ENCODE results near the gene PTPRN2. TPM values are rescaled to one million over a fixed set of nuclear protein-coding genes. Genes with fewer than 3 reads are reported as not detected.
"Not testable (repeated sequence)": the region's sequence is repeated elsewhere in the genome, so short reads cannot be mapped to it uniquely, and the experiment has no call there.

PTPRN2 gene
- polyA plus RNA-seq, 6 donors from 2014 or later = 1.4 to 4.6 (median 3.8) TPM

DNA sequence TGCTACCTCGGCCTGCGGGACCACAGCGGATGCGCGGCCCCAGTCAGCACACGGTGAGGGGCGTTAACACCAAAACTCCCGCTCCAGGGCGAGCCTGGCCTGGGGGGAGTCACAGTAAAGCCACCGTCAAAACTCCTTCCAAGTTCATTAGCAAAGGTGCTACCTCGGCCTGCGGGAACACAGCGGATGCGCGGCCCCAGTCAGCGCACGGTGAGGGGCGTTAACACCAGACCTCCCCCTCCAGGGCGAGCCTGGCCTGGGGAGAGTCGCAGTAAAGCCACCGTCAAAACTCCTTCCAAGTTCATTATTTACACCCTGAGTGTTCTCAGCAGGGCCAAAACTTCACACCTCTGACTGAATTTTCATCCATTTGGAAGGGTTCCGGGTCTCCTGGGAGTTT lies 130.0 kb downstream of the PTPRN2 start:
- not testable (repeated sequence) for H3K27ac Mint-ChIP-seq, H3K4me3 Mint-ChIP-seq

DNA sequence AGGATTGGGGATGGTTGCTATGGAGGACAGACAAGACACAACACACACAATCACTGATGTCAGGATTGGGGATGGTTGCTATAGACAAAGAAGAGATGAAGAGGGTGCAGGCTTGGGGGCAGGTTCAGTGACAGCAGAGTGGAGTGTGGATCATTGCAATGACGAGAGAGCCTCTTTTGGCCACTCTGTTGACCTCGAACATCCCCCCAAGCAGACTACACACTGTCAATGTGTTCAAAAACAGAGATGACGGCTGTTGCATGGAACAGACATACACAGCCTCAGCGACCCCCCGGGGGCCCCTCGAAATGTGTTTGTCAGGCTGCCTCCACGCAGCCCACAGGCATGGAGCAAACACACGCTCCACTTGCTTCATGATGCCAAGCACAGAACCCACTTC lies 133.0 kb downstream of the PTPRN2 start:
- no peaks in the 10 kb centered on the region for H3K36me3 Mint-ChIP-seq
- DNase-seq (no peak), ATAC-seq (ENCODE audit: low read depth in 2 of 2) (no peak)
- H3K9me3 Mint-ChIP-seq = peaks cover 0 to 17% (median 5%) of the 10 kb centered on the region in 7 donors
- H3K27ac Mint-ChIP-seq = no peak overlapping the region
- H3K4me1 Mint-ChIP-seq = no peaks in the 10 kb centered on the region
- peaks cover 0 to 11% (median 6%) of the 10 kb centered on the region in 3 donors for H3K27me3 Mint-ChIP-seq
- no peak overlapping the region for H3K4me3 Mint-ChIP-seq

More for the DNA sequence above, 130.0 kb downstream of the PTPRN2 start:
- ATAC-seq (ENCODE audit: low read depth in 2 of 2); H3K27me3 Mint-ChIP-seq; H3K36me3 Mint-ChIP-seq; DNase-seq; H3K4me1 Mint-ChIP-seq: not testable (repeated sequence)
- H3K9me3 Mint-ChIP-seq = peaks cover 0 to 17% (median 7%) of the 10 kb centered on the region in 7 donors

DNA sequence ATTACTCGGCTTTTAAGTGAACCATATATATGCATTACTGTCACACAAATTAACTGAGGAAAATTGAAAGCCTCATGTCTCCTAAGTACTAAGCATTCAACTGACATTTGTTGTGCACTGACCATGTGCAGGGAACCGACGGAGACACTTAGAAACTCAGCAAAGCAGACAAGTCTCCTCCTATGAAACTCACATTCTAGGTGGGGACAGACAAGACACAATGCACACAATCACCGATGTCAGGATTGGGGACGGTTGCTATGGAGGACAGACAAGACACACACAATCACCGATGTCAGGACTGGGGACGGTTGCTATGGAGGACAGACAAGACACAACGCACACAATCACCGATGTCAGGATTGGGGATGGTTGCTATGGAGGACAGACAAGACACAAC lies 134.0 kb downstream of the PTPRN2 start:
- peaks cover 0 to 11% (median 6%) of the 10 kb centered on the region in 3 donors for H3K27me3 Mint-ChIP-seq
- H3K4me1 Mint-ChIP-seq = no peaks in the 10 kb centered on the region
- ATAC-seq (ENCODE audit: low read depth in 2 of 2) (no peak), DNase-seq (no peak)
- peaks cover 0 to 18% (median 7%) of the 10 kb centered on the region in 7 donors for H3K9me3 Mint-ChIP-seq
- H3K4me3 Mint-ChIP-seq = no peak overlapping the region
- H3K27ac Mint-ChIP-seq = no peak overlapping the region
- no peaks in the 10 kb centered on the region for H3K36me3 Mint-ChIP-seq

DNA sequence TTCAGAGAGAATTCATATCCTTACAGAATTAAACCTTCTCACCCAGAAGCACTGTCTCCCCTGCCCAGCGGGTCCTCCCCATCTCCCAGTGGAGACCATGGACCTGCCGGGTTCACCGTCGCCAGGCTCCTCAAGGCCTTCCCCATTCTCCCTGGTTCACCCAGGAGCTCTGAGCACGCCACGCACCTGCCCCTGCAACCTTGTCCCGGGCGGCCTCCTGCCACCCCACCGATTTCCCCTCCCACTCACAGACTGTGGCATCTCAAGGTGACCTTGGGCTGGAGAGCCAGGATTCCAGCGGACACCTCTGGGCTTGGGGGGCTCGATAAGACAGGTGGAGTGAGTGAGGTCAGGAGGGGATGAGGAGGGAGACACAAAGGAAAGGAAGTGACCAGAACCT lies 135.3 kb downstream of the PTPRN2 start:
- no peak for ATAC-seq (ENCODE audit: low read depth in 2 of 2)
- H3K4me1 Mint-ChIP-seq = no peaks in the 10 kb centered on the region
- no peak for DNase-seq
- H3K27ac Mint-ChIP-seq = no peak overlapping the region
- H3K36me3 Mint-ChIP-seq = no peaks in the 10 kb centered on the region
- no peak overlapping the region for H3K4me3 Mint-ChIP-seq
- H3K27me3 Mint-ChIP-seq = peaks cover 0 to 11% (median 6%) of the 10 kb centered on the region in 3 donors
- H3K9me3 Mint-ChIP-seq = peaks cover 0 to 18% (median 7%) of the 10 kb centered on the region in 7 donors

DNA sequence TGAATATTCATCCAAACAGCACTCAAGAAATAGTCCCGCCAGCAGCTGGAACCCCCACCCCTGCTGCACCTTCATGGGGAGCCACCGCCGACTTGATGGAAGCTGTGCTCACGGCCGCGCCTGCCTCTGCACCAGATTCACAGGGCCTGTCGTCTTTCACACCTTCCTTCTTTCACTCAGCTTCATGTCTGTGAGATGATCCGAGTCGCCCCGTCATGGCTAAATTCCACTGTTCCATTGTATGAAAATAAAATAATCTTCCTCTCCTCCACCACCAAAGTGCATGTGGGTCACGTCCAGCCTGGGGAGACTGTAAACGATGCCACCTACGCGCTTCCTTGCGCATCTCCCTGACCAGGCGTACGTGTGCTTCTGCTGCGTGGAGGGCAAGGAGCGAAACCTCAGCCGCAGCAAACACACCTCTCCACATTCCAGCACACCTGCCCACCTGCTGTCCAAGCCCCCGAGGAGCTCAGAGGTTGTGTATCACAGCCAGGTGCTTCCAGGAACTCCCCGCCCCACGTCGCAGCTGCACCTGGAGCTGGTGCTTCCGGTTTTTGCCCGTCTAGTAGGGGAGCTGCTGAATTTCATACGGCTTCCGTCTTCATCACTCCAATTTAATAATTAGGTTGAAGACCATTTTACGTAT lies 137.0 kb downstream of the PTPRN2 start:
- peaks cover 0 to 11% (median 6%) of the 10 kb centered on the region in 3 donors for H3K27me3 Mint-ChIP-seq
- no peaks in the 10 kb centered on the region for H3K4me1 Mint-ChIP-seq

DNA sequence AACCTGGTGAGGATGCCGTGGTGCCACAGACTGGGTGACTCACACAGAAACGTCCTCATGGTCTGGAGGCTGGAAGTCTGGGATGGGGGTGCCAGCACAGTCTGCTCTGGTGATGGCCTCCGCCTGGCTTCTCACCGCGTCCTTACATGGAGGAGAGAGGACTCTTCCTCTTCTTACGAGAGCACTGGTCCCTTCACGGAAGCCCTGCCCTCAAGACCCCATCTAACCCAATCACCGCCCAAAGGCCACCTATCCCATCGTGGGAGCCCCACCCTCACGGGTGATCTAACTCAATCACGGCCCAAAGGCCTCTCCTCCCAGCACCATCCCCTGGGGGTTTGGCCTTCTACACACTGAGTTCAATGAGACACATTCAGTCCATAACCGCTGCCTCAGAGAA lies 137.7 kb downstream of the PTPRN2 start:
- H3K4me1 Mint-ChIP-seq = no peaks in the 10 kb centered on the region
- H3K9me3 Mint-ChIP-seq = peaks cover 0 to 11% (median 6%) of the 10 kb centered on the region in 7 donors
- DNase-seq = no peak
- no peak for ATAC-seq (ENCODE audit: low read depth in 2 of 2)
- no peak overlapping the region for H3K4me3 Mint-ChIP-seq
- H3K27ac Mint-ChIP-seq = no peak overlapping the region
- no peaks in the 10 kb centered on the region for H3K36me3 Mint-ChIP-seq
- H3K27me3 Mint-ChIP-seq = peaks cover 0 to 11% (median 6%) of the 10 kb centered on the region in 3 donors

More for the DNA sequence above, 137.0 kb downstream of the PTPRN2 start:
- DNase-seq = no peak
- Mint-ChIP-seq H3K9me3 (peaks cover 0 to 11% (median 6%) of the 10 kb centered on the region in 7 donors), H3K27ac (no peak overlapping the region), H3K4me3 (no peak overlapping the region), H3K36me3 (no peaks in the 10 kb centered on the region)
- ATAC-seq (ENCODE audit: low read depth in 2 of 2) = no peak

DNA sequence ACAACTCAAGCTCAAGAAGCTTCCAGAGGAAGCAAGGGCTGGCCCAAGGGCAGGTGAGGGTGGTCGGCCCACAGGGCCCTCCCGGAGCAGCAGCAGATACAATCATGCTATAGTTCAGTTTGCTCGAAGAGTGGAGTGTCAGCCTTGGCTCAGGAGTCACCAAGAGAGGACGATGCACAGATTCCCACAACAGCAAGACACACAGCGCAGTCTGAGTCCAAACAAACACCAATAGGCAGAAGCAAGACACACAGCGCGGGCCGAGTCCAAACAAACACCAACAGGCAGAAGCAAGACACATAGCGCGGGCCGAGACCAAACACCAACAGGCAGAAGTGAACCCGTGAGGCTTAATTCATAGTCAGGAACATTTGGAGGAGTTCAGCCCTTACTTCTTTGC lies 138.4 kb downstream of the PTPRN2 start:
- peak overlapping the region in 1 of 8 donors; percentile 1 for H3K4me3 Mint-ChIP-seq
- ATAC-seq (ENCODE audit: low read depth in 2 of 2) (no peak), DNase-seq (no peak)
- peaks cover 0 to 7% (median under 1%) of the 10 kb centered on the region in 7 donors for H3K9me3 Mint-ChIP-seq
- no peak overlapping the region for H3K27ac Mint-ChIP-seq
- H3K27me3 Mint-ChIP-seq = peaks cover 0 to 11% (median 6%) of the 10 kb centered on the region in 3 donors
- no peaks in the 10 kb centered on the region for H3K4me1 Mint-ChIP-seq
- no peaks in the 10 kb centered on the region for H3K36me3 Mint-ChIP-seq

DNA sequence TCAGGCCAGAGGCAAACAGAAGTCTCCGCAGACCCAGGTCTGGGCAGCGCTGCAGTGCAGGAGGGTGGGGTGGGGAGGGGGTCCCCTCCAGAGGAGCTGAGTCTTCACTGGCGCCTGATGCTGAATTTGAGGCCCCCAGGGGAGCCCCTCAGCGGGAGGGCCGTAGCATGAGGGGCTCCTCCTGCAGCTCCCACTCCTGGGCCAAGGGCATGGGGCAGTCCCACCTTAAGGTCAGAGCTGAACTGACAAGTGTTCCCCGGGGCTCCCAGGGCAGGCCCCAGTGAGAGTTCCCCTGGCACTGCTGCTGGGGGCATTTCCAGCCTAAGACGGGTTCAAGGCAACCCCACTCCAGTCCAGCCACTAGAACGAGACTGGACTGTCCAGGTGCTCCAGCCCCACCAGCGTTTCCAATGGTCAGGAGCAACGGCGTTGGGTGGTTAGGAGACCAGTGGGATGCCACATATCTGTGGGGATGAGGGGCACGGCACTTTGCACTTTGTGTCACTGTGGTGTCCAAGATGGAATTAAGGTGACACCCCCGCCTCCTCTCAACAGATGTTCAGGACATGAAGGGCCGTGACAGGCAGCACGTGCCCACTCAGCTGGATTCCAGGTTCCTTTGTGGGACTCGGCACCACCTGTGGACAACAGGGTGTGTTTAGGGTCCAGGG lies 139.1 kb downstream of the PTPRN2 start:
- no peak overlapping the region for H3K27ac Mint-ChIP-seq

DNA sequence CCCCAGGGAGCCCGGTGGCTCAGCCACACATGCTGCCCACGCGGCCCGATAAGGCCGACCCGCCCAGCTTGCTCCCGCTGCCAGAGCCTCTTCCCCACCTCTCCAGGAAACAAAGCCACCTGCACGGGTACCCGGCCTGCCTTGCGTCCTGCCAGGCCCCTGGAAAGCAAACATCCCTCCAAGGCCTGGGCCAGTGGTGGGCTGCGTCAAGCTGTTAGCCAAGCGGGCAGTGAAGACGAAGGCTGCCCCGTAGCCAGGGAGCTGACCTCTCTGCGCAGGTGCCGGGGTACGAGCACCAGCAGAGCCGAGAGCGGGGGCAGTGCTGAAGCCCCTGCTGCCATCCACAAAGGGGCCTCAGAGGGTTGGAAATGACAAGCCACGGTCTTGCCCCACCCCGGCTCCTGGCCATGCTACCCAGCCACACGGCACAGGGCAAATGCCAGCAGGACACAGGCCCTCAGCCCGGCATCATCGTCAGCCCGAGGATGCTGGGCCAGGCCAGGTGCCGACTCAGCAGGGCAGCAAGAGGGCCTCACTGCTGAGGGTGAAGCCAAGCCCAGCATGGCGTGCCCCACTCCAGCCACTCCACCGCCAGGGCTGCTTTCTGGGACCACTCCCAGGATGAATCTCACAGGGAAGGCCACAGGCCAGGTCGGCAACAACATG lies 140.0 kb downstream of the PTPRN2 start:
- H3K36me3 Mint-ChIP-seq = no peaks in the 10 kb centered on the region
- peaks cover 0 to 11% (median 6%) of the 10 kb centered on the region in 3 donors for H3K27me3 Mint-ChIP-seq
- DNase-seq = no peak
- H3K27ac Mint-ChIP-seq = peak overlapping the region in 1 of 6 donors; percentile 53
- peaks cover 0 to 4% (median 0%) of the 10 kb centered on the region in 7 donors for H3K9me3 Mint-ChIP-seq
- H3K4me1 Mint-ChIP-seq = no peaks in the 10 kb centered on the region
- no peak overlapping the region for H3K4me3 Mint-ChIP-seq
- ATAC-seq (ENCODE audit: low read depth in 2 of 2) = no peak

More for the DNA sequence above, 139.1 kb downstream of the PTPRN2 start:
- no peaks in the 10 kb centered on the region for H3K4me1 Mint-ChIP-seq
- H3K9me3 Mint-ChIP-seq = peaks cover 0 to 4% (median 0%) of the 10 kb centered on the region in 7 donors
- peaks cover 0 to 11% (median 6%) of the 10 kb centered on the region in 3 donors for H3K27me3 Mint-ChIP-seq
- ATAC-seq (ENCODE audit: low read depth in 2 of 2) (no peak), DNase-seq (no peak)
- H3K36me3 Mint-ChIP-seq = no peaks in the 10 kb centered on the region
- H3K4me3 Mint-ChIP-seq = no peak overlapping the region

DNA sequence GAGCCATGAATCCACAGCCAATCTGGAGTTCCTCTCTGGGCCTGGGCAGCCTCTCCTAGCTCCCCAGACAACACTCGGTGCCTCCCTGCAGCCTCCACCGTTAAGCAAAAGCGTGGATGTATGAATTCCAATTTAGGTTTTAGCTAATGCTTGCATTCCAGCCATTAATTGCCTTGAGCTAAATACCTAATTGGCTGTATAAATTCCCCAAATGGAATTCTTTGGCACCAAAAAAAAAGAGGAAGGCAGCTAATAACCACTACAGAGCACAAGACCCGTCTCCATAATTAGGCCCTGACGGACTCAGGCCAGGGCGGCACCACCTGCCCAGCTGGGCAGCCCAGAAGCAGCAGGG lies 140.5 kb downstream of the PTPRN2 start:
- no peak for DNase-seq
- Mint-ChIP-seq H3K36me3 (no peaks in the 10 kb centered on the region), H3K27ac (no peak overlapping the region), H3K9me3 (peaks cover 0 to 5% (median 0%) of the 10 kb centered on the region in 7 donors), H3K4me3 (no peak overlapping the region), H3K27me3 (peaks cover 0 to 11% (median 6%) of the 10 kb centered on the region in 3 donors), H3K4me1 (no peaks in the 10 kb centered on the region)
- ATAC-seq (ENCODE audit: low read depth in 2 of 2) = no peak

DNA sequence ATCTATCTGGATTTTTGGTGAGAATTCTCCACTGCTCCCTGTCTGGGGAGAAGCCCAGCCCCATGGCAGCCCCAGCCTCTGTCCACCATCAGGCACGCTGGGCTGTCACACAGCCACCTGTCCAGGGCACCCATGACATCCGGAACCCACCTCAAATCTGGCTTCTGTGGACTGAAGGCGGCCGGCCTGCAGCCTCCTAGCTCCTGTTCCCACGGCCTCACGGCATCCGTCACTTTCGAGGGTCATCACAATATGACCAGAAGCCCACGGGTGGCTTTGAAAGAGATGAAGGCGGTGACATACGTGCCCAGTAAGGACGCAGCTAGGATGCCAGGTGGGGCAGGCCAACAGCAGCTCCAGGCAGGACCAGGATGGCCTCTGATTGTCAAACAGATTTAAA lies 140.9 kb downstream of the PTPRN2 start:
- DNase-seq (no peak), ATAC-seq (ENCODE audit: low read depth in 2 of 2) (no peak)
- no peak overlapping the region for H3K4me3 Mint-ChIP-seq
- H3K4me1 Mint-ChIP-seq = no peaks in the 10 kb centered on the region
- H3K27me3 Mint-ChIP-seq = peaks cover 0 to 11% (median 6%) of the 10 kb centered on the region in 3 donors
- H3K27ac Mint-ChIP-seq = no peak overlapping the region
- peaks cover 0 to 9% (median 0%) of the 10 kb centered on the region in 7 donors for H3K9me3 Mint-ChIP-seq
- H3K36me3 Mint-ChIP-seq = no peaks in the 10 kb centered on the region

DNA sequence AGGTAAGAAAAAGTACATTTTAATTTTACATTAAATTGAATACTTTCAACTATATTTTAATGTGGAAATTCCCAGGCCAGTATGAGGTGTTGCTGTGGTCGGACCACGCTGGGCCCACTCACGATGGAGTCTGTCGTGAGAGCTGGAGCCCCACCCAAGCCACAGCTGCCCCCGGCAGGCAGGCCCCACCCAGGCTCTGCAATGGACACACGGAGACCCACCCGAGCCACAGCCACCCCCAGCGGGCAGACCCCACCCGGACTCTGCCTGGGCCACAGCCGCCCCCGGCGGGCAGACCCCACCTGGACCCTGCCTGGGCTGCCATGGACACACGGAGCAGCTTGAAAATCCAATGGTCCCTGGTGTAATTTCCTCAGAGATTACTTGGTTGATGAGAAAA lies 141.3 kb downstream of the PTPRN2 start:
- Mint-ChIP-seq H3K36me3 (no peaks in the 10 kb centered on the region), H3K9me3 (peaks cover 0 to 13% (median under 1%) of the 10 kb centered on the region in 7 donors), H3K4me1 (no peaks in the 10 kb centered on the region), H3K27ac (no peak overlapping the region), H3K27me3 (peaks cover 0 to 11% (median 6%) of the 10 kb centered on the region in 3 donors), H3K4me3 (no peak overlapping the region)
- ATAC-seq (ENCODE audit: low read depth in 2 of 2) (no peak), DNase-seq (no peak)

DNA sequence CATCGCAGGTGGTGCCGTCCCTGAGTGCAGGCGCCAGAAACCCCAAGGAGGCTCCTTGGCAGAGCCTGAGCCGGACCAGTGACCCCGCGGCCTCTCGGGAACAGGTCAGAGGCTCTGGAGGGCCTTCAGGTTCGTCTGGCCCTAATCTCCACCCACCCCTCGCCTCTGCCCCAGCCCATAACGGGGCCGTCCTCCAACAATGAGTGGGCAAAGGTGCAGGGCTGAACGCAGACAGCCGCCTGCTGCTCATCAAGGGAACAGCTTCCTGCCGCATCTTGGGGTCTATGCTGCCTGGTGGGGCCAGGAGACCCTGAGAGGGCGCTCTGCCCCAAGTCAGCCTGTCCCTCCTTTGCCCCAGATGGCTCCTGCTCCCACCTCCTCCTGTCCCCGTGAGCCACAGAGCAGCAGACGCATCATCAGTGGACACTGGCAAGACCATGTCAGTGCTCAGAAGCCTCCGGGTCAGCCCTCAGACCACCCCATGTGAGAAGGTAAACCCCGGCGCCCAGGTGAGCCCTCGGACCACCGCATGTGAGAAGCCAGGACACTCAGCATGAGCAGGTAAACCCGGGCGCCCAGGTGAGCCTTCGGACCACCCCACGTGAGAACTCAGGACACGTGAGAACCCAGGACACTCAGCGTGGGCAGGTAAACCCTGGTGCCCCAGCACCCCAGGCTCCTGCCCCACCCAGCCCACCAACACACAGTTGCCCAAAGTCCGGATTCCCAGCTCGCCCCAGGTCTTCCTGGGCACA lies 142.0 kb downstream of the PTPRN2 start:
- no peak overlapping the region for H3K27ac Mint-ChIP-seq
- no peaks in the 10 kb centered on the region for H3K4me1 Mint-ChIP-seq
- H3K9me3 Mint-ChIP-seq = peaks cover 0 to 20% (median 1%) of the 10 kb centered on the region in 7 donors
- no peaks in the 10 kb centered on the region for H3K36me3 Mint-ChIP-seq
- DNase-seq (no peak), ATAC-seq (ENCODE audit: low read depth in 2 of 2) (no peak)
- peaks cover 0 to 6% (median 6%) of the 10 kb centered on the region in 3 donors for H3K27me3 Mint-ChIP-seq
- H3K4me3 Mint-ChIP-seq = no peak overlapping the region
